BJ (cell line): Measurements from ENCODE around the gene SH3RF3. TPM values are rescaled to one million over a fixed set of nuclear protein-coding genes. Genes with fewer than 3 reads are reported as not detected.

Source experiments
- CTCF ChIA-PET: fragments of 350-600 bp; formaldehyde crosslinking; extraction: SDS; loops from one replicate; lab custom pipeline; 2021; ENCODE audit warnings: antibody characterized with exemption, inconsistent platforms; lab: Yijun Ruan, JAX
- POLR2A ChIA-PET: fragments of 300-600 bp; sonication (Branson Sonifier 250); formaldehyde crosslinking; extraction: SDS; loops from one replicate; lab custom pipeline; 2021; ENCODE audit warnings: antibody characterized with exemption; lab: Charles Lee
- DNase-seq: peaks from one replicate; pipeline ENCODE4 v3.0.0-alpha.2; 2011; ENCODE audit warnings: low read depth
- H3K27me3 ChIP-seq: 2 replicates; pipeline ENCODE4 v1.6.0; 2011; ENCODE audit warnings: low read length; ENCODE audit not compliant: control insufficient read depth, insufficient read depth
- H3K36me3 ChIP-seq: 2 replicates; pipeline ENCODE4 v1.5.1; 2011; ENCODE audit warnings: low read length; ENCODE audit not compliant: control insufficient read depth, insufficient read depth
- H3K4me3 ChIP-seq: 2 replicates; pipeline ENCODE4 v1.5.1; 2011; ENCODE audit warnings: low read depth, mild to moderate bottlenecking, control low read depth, low read length
- CTCF ChIP-seq: IDR thresholded peaks from 2 replicates; pipeline ENCODE4 v1.5.1; 2011; ENCODE audit warnings: low read depth, mild to moderate bottlenecking, control low read depth, inconsistent platforms, low read length, moderate library complexity; ENCODE audit not compliant: insufficient read depth
- polyA plus RNA-seq: library from polyadenylated mRNA; depleted of rRNA; stranded (reverse); fragments of >200 nt; gene quantifications from 2 replicates; pipeline ENCODE4 v1.2.3, GENCODE V29; 2011

Gene SH3RF3
- polyA plus RNA-seq, 1 experiment: 3.6 TPM

DNA sequence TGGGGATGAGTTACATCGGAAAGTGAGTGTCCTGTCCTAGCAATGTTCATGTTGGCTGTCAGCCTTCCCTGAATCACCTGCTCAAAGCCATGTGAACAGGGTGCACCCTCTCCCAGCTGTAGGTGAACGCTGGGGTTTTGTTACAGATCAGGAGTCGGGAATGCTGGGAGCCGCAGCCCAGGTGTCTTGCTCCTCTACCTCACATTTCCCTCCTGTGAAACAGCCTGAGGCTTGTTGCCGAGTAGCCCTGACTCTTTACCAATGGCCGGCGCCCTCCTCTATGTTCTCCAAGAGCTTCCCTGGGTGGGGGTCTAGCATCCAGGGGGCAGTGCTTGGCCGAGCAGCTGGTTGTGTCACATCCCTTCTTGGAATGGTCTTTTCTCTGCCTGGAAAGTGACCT, 164.7 kb downstream of the SH3RF3 start:
- Histone ChIP-seq H3K27me3 (no peaks in the 10 kb centered on the region), H3K36me3 (no peaks in the 10 kb centered on the region), H3K4me3 (no peak overlapping the region)
- no peak for DNase-seq
- TF ChIP-seq CTCF: no peak
- ChIA-PET CTCF (interaction anchor here (0.6 kb wide), 1 partner anchor 252 kb away, joined by 3 read pairs; no protein-coding TSS in a partner anchor), POLR2A (no interaction called here)

- H3K4me3 ChIP-seq: no peak overlapping the region
- ChIA-PET CTCF (interaction anchor here (0.6 kb wide), 1 partner anchor 251 kb away, joined by 3 read pairs; no protein-coding TSS in a partner anchor), POLR2A (no interaction called here)
- H3K27me3 ChIP-seq: no peaks in the 10 kb centered on the region
- no peak for TF ChIP-seq CTCF
- H3K36me3 ChIP-seq: no peaks in the 10 kb centered on the region
- DNase-seq: no peak
Observed at GRCh38 chr2:109294523-109294922, 165.5 kb downstream of the SH3RF3 start.

GRCh38 chr2:109295070-109295780, 166.2 kb downstream of the SH3RF3 start:
- ChIA-PET CTCF (interaction anchor here (1.3 kb wide), 1 partner anchor 9 kb away, joined by 3 read pairs; no protein-coding TSS in a partner anchor), POLR2A (no interaction called here)
- DNase-seq: no peak
- Histone ChIP-seq H3K36me3 (no peaks in the 10 kb centered on the region), H3K27me3 (no peaks in the 10 kb centered on the region), H3K4me3 (no peak overlapping the region)
- TF ChIP-seq CTCF: no peak

GRCh38 chr2:109295781-109296117, 166.7 kb downstream of the SH3RF3 start:
- H3K27me3 ChIP-seq: no peaks in the 10 kb centered on the region
- ChIA-PET CTCF (interaction anchor here (1.3 kb wide), 1 partner anchor 9 kb away, joined by 3 read pairs; no protein-coding TSS in a partner anchor), POLR2A (no interaction called here)
- DNase-seq: no peak
- H3K4me3 ChIP-seq: no peak overlapping the region
- H3K36me3 ChIP-seq: no peaks in the 10 kb centered on the region
- no peak for TF ChIP-seq CTCF

DNA sequence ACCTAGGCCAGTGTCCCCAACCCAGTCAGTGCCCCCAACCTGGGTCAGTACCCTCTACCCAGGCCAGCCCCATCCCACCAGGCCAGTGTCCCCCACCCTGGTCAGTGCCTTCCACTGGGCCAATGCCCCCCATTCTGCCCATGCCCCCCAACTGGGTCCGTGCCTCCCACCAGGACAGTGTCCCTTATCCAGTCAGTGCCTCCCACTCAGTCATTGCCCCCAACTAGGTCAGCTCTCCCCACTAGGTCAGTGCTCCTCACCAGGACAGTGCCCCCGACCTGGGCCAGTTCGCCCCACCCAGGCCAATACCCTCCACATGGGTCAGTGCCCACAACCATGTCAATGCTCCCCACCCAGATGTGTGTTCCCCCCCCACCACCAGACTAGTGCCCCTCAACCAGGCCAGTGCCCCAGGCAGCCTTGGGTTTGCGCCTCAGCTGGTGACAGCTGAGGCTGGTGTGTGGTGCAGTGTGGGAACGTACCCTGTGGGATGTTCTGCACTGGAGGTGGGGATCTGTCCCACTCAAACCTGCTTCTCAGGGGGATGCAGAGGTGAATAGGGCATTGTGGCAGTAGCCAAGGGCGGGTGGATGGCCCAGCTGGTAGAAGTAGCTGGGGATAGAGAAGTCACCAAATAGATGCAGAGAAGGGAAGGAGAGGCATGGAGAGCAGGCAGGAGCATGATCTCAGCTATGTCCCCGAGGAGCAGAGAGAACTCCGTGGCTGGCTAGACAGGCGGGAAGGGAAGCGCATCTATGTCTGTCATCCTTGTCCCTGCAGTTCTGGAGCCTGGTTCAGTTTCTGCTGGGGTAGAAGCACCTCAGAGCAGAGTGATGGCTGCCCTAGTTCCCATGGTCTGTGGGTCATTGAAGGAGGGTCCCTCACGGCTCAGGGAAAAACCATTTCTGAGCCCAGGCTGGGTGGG, 168.8 kb downstream of the SH3RF3 start:
- no peak for DNase-seq
- ChIA-PET CTCF (no interaction called here), POLR2A (no interaction called here)
- Histone ChIP-seq H3K36me3 (no peaks in the 10 kb centered on the region), H3K27me3 (no peaks in the 10 kb centered on the region), H3K4me3 (no peak overlapping the region)
- no peak for TF ChIP-seq CTCF
